NCI-H1092 (cell line): ENCODE results near the gene C22orf42.
"Not testable (repeated sequence)": the region's sequence is repeated elsewhere in the genome, so short reads cannot be mapped to it uniquely, and the experiment has no call there.

Source experiments
- DNase-seq: peaks from one replicate; lab custom pipeline; 2025; lab: John Stamatoyannopoulos, UW

The C22orf42 gene

DNA sequence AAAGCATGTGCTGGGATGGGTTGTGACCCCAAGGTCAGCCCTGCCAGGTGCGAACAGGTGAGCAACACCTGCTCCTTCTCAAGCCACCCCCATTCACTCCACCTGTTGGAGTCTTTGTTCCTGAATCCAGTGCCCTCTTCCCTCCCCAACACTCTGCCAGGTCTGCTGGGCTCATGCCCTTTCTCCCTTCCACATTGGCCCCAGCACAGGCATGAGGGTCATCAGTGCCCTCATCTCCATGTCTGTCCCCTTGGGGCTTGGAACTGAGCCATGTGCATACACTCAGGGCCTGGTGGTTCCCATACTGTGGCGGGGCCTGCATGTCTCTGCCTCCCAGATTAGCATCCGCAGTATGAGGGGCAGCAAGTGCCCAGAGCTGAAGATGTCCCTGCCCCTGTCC, 26.7 kb upstream of the C22orf42 start:
- DNase-seq, result no peak

DNA sequence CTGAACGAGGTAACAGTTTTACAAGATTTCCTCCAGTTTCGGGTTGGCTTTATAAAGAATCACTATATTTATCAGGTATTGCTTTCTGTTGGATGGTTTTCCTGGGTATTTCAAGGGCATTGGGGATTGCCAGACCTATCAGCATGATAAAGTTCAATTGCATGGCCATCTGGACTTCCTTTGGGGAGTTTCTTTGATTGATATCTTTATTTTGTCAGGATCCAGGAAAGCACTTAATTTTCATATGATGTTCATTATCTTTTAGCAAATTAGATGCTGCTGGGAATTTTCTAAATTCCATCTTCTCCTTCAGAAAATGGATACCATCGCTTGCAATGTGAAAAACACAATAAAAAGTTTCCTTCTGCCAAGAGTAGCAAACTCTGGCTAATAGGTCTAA, 24.5 kb upstream of the C22orf42 start:
- no peak for DNase-seq

DNA sequence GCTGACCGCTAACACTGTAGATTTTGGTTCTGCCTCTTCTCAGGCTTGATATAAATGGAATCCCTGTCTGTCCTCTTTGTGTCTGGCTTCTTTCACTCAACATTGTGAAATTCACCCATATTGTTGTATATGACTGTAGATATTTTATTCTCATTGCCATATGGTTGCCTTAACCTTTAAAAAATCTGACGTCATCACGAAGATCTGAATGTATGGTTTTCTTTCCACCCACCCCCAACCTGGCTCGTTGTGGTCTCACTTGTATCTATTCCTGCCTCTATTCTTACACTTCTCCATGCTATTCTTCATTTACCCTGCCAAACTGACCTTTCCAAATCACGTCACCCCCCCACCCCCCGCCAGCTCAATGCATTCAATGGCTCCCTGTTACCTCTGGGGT, 21.9 kb upstream of the C22orf42 start:
- no peak for DNase-seq

GRCh38 chr22:32177221-32177765, 18.2 kb upstream of the C22orf42 start:
- no peak for DNase-seq

GRCh38 chr22:32175683-32176644, 16.9 kb upstream of the C22orf42 start:
- DNase-seq, result no peak

- no peak for DNase-seq
These were observed 16.0 kb upstream of the C22orf42 start for GRCh38 chr22:32175115-32175514.

- DNase-seq, result no peak
These were observed 6.6 kb upstream of the C22orf42 start for GRCh38 chr22:32165681-32166080.

GRCh38 chr22:32164075-32164860, 5.2 kb upstream of the C22orf42 start:
- DNase-seq, result no peak

- DNase-seq, result not testable (repeated sequence)
These were observed 1.3 kb upstream of the C22orf42 start for GRCh38 chr22:32160411-32160810.

DNA sequence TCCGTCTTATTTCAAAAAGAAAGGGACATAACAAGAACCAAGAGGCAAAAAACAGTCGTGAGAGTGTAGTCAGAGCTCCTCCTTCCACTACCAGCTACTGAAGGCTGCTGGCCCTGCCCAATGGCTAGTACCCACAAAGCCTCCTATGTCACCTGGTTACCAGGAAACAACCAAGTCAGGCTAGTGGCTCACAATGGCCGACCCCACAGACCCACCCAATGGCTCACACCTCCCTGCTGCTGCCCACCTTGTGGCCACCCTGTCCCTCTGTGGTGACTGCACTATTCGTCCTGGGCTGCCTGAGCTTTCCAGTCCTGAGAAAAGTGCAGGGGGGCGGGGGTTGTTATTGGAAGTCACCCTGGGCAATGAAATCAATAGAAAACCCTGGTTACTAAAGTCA, 1.5 kb downstream of the C22orf42 start:
- not testable (repeated sequence) for DNase-seq

DNA sequence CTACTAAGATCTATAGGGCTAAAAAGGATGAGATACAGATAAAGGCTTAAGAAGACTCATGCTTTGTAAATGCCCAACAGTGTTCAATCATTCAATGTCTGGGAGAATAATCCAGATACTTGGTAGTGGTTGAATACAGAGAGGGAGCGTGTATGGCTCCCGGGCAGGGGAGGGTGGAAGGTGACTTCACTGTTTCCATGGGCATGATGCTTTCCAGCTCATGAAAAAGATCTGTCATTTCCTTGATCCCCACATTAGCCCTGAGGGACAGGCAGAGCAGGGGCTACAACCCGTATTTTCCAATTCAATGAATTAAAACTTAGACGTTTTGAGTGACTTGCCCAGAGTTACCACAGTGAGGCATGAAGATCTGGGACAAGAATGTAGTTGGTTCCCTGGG, 4.4 kb downstream of the C22orf42 start:
- DNase-seq, result not testable (repeated sequence)

DNA sequence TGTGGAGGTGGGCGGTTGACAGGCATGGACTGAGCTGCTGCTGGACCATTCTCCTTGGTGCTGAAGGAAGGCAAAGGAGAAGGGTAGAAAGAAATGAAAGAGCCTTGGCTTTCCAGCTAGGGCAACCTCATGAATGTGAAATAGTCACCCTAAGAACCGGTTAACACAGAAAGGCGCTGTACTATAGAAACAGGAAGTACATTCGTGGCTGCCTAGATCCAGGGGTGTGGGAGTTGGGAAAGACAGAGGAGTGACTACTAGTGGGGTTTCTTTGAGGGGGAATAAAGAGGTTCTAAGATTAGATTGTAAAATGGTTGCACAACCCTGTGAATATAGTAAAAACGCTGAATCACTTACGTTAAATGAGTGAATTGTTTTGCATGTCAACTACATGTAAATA, 7.5 kb downstream of the C22orf42 start:
- not testable (repeated sequence) for DNase-seq

GRCh38 chr22:32150647-32151046, 8.5 kb downstream of the C22orf42 start:
- DNase-seq, result not testable (repeated sequence)

- not testable (repeated sequence) for DNase-seq
These were observed 10.7 kb downstream of the C22orf42 start for GRCh38 chr22:32148372-32148771.

DNA sequence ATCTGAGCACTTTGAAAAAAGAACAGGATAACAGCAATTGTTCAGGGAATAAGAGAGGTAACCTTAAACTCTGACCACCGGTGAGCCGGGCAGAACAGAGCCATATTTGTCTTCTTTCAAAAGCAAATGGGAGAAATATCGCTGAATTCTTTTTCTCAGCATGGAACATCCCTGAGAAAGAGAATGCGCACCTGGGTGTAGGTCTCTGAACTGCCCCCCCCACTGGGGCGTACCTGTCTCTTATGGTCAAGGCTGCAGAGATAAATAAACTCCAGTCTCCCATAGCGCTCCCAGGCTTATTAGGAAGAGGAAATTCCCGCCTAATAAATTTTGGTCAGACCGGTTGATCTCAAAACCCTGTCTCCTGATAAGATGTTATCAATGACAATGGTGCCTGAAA, 12.0 kb downstream of the C22orf42 start:
- DNase-seq, result not testable (repeated sequence)

- DNase-seq, result no peak
These were observed 14.4 kb downstream of the C22orf42 start for GRCh38 chr22:32144496-32145274.

- DNase-seq, result no peak
These were observed 16.5 kb downstream of the C22orf42 start for GRCh38 chr22:32142600-32142999.

- not testable (repeated sequence) for DNase-seq
These were observed 18.4 kb downstream of the C22orf42 start for GRCh38 chr22:32140688-32141087.

GRCh38 chr22:32138576-32138975, 20.5 kb downstream of the C22orf42 start:
- not testable (repeated sequence) for DNase-seq

- DNase-seq, result not testable (repeated sequence)
These were observed 21.3 kb downstream of the C22orf42 start for GRCh38 chr22:32137731-32138324.

DNA sequence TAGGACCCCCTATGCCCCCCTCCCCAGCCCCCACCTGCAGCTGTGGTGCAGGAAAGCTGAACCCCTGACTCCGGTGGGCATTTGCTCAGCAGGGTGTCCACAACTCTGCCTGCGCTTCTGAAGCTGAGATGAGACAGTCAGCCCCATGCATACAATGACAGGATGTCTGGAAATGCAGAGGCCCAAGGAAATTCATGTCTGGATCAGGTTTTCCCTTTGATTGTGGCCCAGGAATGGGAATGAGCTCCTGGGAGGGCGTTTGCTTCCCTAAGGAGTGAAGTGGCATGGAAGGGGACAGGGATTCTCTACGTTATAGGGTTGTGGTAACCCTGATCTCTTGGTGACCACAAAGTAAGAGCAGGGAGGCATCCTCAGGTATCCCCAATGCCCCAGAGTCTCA, 22.2 kb downstream of the C22orf42 start:
- DNase-seq, result not testable (repeated sequence)
